ENCODE measurements around the gene SEZ6L.

DNA sequence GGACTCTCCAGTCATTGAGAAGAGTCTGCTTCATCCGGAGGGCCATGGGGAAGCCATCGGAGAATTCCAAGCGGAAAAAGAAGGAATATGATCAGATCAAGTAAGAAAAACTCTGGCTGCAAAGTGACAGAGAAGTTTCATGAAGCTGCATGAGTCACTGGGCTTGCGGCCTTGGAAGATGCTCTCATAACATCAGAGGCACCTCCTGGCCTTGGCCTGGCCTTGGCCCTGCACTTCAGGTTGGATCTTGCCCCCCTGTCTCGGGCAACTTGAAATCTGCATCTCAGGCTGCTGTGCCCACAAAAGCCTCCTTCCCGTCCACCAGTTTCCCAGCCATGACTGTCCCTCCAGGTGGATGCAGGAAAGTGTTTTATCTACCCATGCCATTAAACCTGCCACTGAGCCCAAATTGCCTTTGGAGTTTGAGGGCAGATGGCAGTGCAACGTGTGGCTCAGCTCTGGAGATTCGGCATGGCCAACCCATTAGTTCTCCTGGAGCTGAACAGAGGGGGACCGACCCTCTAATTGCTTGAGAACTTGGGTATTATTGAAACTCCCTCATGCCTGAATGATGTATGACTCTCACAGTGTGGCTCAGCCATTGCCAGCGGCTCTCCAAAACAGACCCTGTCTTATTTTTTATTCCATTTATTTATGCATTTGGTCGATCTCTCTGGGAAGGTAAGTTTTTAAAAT is 66.7 kb downstream of the SEZ6L start:
- no peak for TF ChIP-seq YY1 (IDR thresholded peaks at IDR 0.05; ENCODE audit: insufficient read depth, insufficient read length)
- TF ChIP-seq ZNF274 (IDR thresholded peaks at IDR 0.05; ENCODE audit: low read depth, low read length), result no peak
